DLD1 (cell line): ENCODE results near the gene GCNT2.

Experiments used
- in situ Hi-C: cut with HindIII; loops from 2 replicates; pipeline ENCODE4 v1.10.0; 2017; ENCODE audit warnings: low sequenced_read_pairs

Gene GCNT2

GRCh38 chr6:10543488-10543887, 22.3 kb downstream of the GCNT2 start:
- in situ Hi-C loops: no loop called here

- in situ Hi-C loops: no loop called here
Measured at GRCh38 chr6:10545482-10545881, 24.3 kb downstream of the GCNT2 start.

- in situ Hi-C loops: no loop called here
Measured at GRCh38 chr6:10547809-10548208, 26.7 kb downstream of the GCNT2 start.

GRCh38 chr6:10550764-10551163, 29.6 kb downstream of the GCNT2 start:
- in situ Hi-C loops: no loop called here

GRCh38 chr6:10552270-10552810, 31.2 kb downstream of the GCNT2 start:
- in situ Hi-C loops: no loop called here

- in situ Hi-C loops: no loop called here
Measured at GRCh38 chr6:10553871-10554270, 32.7 kb downstream of the GCNT2 start.

- in situ Hi-C loops: no loop called here
Measured at GRCh38 chr6:10554826-10555225, 33.7 kb downstream of the GCNT2 start.

GRCh38 chr6:10555625-10556309, 34.6 kb downstream of the GCNT2 start:
- in situ Hi-C loops: no loop called here

GRCh38 chr6:10556589-10556988, 35.4 kb downstream of the GCNT2 start:
- in situ Hi-C loops: no loop called here

GRCh38 chr6:10556992-10557391, 35.8 kb downstream of the GCNT2 start:
- in situ Hi-C loops: no loop called here

GRCh38 chr6:10557913-10558312, 36.8 kb downstream of the GCNT2 start:
- in situ Hi-C loops: no loop called here

GRCh38 chr6:10558565-10558964, 37.4 kb downstream of the GCNT2 start:
- in situ Hi-C loops: no loop called here

- in situ Hi-C loops: no loop called here
Measured at GRCh38 chr6:10559522-10560152, 38.5 kb downstream of the GCNT2 start.

- in situ Hi-C loops: no loop called here
Measured at GRCh38 chr6:10561611-10562199, 40.6 kb downstream of the GCNT2 start.

- in situ Hi-C loops: no loop called here
Measured at GRCh38 chr6:10564975-10565673, 44.0 kb downstream of the GCNT2 start.

- in situ Hi-C loops: no loop called here
Measured at GRCh38 chr6:10565913-10566312, 44.8 kb downstream of the GCNT2 start.

- in situ Hi-C loops: no loop called here
Measured at GRCh38 chr6:10567256-10568026, 46.3 kb downstream of the GCNT2 start.

- in situ Hi-C loops: no loop called here
Measured at GRCh38 chr6:10569392-10570127, 48.4 kb downstream of the GCNT2 start.

- in situ Hi-C loops: loop anchor here (5.0 kb wide), 1 partner anchor 37 kb away; no protein-coding TSS in a partner anchor
Measured at GRCh38 chr6:10575519-10575918, 54.4 kb downstream of the GCNT2 start.

GRCh38 chr6:10576226-10576625, 55.1 kb downstream of the GCNT2 start:
- in situ Hi-C loops: loop anchor here (5.0 kb wide), 1 partner anchor 36 kb away; no protein-coding TSS in a partner anchor
